SK-N-MC (cell line): Measurements from ENCODE around the gene CCM2.

Experiments
- EZH2 ChIP-seq: fragments of 200-600 bp; sonication (generic); IDR thresholded peaks from one replicate; pipeline ENCODE4 v1.6.1; 2017; ENCODE audit warnings: antibody characterized with exemption
- FOXP2 ChIP-seq: optimal IDR thresholded peaks from 2 replicates; pipeline ENCODE3; 2011; ENCODE audit warnings: mild to moderate bottlenecking, moderate library complexity; ENCODE audit not compliant: insufficient read depth; ENCODE audit errors: extremely low read length, control extremely low read depth

- TF ChIP-seq EZH2, result no peak
- no peak for TF ChIP-seq FOXP2
Measured at GRCh38 chr7:44982535-44982923, 17.5 kb upstream of the CCM2 start.
